NB4 (cell line): ENCODE results near the gene ABCF2.

Experiments used
- POLR2A ChIP-seq: IDR thresholded peaks from 2 replicates; pipeline ENCODE4 v1.6.1; 2011; ENCODE audit warnings: mild to moderate bottlenecking; ENCODE audit not compliant: insufficient read length; ENCODE audit errors: extremely low read depth
- TF ChIP-seq, protein P1 (sequence below): IDR thresholded peaks from one replicate; pipeline ENCODE4 v1.5.1; 2012; ENCODE audit warnings: low read depth, low read length

DNA sequence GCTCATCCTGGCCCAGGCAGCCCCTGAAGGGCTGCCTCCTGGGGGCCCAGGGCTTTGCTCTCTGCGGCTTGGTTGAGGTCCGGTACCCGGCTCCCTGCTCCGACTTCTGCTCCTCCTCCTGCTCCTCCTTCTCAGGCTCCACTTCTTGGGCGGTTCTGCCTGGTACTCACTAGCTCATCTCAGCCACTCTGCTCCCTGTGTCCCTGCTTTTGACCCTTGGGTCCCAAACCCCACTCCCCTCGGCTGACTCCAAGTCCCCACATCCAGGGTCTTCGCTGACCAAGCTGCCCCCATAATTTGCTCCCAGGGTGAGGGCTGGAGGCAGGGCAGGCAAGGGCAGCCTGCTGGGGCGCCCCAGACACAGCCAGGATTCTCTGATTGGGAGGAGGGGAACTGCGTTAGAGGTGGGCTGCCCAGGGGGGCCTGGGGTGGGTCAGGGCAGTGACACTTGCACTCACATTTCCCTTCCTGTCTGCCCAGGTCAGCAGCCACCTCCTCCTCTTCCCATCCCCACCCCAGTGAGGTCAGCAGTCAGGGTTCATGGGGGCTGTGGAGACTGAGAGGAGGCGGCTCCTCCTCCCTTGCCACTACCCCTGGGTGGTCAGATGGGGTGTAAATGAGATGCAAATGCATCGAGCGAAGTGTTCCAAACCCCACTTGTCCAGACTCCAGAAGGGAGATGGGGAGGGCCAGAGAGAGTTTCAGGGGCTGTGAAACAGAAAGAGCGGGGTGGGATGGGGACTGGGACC is 19.3 kb upstream of the ABCF2 start:
- TF ChIP-seq, protein P1, sequence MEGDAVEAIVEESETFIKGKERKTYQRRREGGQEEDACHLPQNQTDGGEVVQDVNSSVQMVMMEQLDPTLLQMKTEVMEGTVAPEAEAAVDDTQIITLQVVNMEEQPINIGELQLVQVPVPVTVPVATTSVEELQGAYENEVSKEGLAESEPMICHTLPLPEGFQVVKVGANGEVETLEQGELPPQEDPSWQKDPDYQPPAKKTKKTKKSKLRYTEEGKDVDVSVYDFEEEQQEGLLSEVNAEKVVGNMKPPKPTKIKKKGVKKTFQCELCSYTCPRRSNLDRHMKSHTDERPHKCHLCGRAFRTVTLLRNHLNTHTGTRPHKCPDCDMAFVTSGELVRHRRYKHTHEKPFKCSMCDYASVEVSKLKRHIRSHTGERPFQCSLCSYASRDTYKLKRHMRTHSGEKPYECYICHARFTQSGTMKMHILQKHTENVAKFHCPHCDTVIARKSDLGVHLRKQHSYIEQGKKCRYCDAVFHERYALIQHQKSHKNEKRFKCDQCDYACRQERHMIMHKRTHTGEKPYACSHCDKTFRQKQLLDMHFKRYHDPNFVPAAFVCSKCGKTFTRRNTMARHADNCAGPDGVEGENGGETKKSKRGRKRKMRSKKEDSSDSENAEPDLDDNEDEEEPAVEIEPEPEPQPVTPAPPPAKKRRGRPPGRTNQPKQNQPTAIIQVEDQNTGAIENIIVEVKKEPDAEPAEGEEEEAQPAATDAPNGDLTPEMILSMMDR: no peak
- TF ChIP-seq POLR2A: no peak
